ENCODE data around the gene SMIM32.

DNA sequence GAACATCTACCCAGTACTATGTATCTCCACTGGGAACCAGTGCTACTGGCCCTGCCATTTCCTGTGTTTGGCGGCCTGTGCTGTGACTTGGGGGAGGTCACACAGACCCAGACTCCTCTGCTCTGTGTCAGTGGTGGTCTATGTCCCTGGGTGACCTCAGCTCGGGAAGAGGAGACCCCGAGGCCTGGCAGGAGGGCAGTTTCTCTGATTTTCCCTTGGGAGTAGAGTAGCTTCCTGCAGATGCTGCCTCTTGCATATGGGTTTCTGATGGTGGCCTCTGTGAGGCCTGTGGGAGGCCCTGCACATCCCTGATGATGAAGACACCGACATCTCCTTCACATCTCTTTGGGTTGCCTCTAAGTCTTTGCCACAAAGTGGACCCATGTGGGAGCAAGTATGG lies 13.0 kb upstream of the SMIM32 start:
- TF ChIP-seq KAT7 (CRISPR knock-in tag; IDR thresholded peaks at IDR 0.05; ENCODE audit: borderline replicate concordance) = no peak
- TF ChIP-seq, protein P1, sequence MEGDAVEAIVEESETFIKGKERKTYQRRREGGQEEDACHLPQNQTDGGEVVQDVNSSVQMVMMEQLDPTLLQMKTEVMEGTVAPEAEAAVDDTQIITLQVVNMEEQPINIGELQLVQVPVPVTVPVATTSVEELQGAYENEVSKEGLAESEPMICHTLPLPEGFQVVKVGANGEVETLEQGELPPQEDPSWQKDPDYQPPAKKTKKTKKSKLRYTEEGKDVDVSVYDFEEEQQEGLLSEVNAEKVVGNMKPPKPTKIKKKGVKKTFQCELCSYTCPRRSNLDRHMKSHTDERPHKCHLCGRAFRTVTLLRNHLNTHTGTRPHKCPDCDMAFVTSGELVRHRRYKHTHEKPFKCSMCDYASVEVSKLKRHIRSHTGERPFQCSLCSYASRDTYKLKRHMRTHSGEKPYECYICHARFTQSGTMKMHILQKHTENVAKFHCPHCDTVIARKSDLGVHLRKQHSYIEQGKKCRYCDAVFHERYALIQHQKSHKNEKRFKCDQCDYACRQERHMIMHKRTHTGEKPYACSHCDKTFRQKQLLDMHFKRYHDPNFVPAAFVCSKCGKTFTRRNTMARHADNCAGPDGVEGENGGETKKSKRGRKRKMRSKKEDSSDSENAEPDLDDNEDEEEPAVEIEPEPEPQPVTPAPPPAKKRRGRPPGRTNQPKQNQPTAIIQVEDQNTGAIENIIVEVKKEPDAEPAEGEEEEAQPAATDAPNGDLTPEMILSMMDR (IDR thresholded peaks at IDR 0.05) = no peak
